HCT116 (cell line): Measurements from ENCODE around the gene LRRC8B.

Source experiments
- EGR1 ChIP-seq: IDR thresholded peaks from 2 replicates; pipeline ENCODE4 v1.6.1; 2012; ENCODE audit warnings: low read depth
- TF ChIP-seq, protein P1 (sequence below), 3 experiments: fragments of 200-600 bp in 1 of 3; sonication (generic) in 1 of 3; IDR thresholded peaks in 2 of 3; conservative IDR thresholded peaks in 1 of 3; 2 replicates each; pipeline ENCODE4 v1.5.1; 2012 to 2017; ENCODE audit warnings: low read depth in 2 of 3, low read length in 2 of 3, antibody characterized with exemption in 1 of 3, borderline replicate concordance in 1 of 3, control low read depth in 1 of 3, mild to moderate bottlenecking in 1 of 3, mixed read lengths in 1 of 3, mixed run types in 1 of 3, moderate library complexity in 1 of 3; ENCODE audit not compliant: insufficient read depth in 1 of 3

DNA sequence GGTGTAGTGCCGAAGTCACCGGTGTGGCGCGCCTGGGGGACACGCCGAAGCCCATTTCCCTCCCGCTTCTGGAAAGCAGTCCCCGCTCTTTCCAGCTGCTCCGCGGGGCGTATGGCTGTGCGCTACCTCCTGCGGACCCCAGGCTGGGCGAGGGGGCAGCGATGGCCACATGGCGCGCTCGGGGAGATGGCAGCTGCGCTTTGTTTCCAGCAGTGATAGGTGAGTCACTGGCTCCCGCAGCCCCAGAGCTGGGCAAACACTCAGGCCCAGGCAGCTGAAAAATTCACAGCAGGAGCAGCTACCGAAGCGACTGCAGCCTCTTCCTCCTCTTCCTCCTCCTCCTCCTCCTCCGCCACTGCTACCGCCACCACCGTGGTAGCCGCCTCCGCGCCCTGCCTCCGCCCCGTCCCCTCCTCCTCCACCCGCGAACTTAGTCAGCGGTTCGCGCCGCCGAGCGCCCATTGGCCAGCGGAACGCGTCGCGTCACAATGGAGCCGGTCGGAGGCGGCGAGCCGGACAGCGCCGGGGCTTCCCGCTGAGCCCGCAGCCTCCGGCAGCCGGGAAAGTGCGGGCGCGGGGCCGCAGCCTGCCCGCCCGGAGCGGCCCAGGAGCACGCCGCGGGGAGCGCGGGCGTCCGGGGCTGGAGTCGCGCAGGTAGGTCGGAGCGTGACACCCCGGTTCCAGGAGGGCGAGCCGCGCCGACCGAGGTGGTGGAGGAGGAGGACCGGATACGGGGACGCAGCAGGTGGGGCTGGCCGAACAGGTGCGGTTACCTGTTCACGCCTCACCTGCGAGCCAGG lies at the start of gene LRRC8B:
- peak; percentile 90 for TF ChIP-seq EGR1
- TF ChIP-seq, protein P1, sequence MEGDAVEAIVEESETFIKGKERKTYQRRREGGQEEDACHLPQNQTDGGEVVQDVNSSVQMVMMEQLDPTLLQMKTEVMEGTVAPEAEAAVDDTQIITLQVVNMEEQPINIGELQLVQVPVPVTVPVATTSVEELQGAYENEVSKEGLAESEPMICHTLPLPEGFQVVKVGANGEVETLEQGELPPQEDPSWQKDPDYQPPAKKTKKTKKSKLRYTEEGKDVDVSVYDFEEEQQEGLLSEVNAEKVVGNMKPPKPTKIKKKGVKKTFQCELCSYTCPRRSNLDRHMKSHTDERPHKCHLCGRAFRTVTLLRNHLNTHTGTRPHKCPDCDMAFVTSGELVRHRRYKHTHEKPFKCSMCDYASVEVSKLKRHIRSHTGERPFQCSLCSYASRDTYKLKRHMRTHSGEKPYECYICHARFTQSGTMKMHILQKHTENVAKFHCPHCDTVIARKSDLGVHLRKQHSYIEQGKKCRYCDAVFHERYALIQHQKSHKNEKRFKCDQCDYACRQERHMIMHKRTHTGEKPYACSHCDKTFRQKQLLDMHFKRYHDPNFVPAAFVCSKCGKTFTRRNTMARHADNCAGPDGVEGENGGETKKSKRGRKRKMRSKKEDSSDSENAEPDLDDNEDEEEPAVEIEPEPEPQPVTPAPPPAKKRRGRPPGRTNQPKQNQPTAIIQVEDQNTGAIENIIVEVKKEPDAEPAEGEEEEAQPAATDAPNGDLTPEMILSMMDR (IDR thresholded peaks at IDR 0.05 in 2 of 3, conservative IDR thresholded peaks at IDR 0.05 in 1 of 3; ENCODE audit: borderline replicate concordance in 1 of 3, insufficient read depth in 1 of 3, low read depth in 2 of 3, low read length in 2 of 3), result no peak
